22Rv1 (cell line): ENCODE results near the gene CLMN.

Experiments used
- H3K27ac ChIP-seq: fragments of 450-650 bp; 2 replicates; pipeline ENCODE4 v1.5.1; 2017
- CTCF ChIP-seq: fragments of 450-650 bp; IDR thresholded peaks from 2 replicates; pipeline ENCODE4 v1.5.1; 2017; ENCODE audit warnings: mild to moderate bottlenecking
- ZFX ChIP-seq: fragments of 450-650 bp; IDR thresholded peaks from 2 replicates; pipeline ENCODE4 v1.6.1; 2017; ENCODE audit warnings: antibody characterized with exemption, borderline replicate concordance

CLMN gene

DNA sequence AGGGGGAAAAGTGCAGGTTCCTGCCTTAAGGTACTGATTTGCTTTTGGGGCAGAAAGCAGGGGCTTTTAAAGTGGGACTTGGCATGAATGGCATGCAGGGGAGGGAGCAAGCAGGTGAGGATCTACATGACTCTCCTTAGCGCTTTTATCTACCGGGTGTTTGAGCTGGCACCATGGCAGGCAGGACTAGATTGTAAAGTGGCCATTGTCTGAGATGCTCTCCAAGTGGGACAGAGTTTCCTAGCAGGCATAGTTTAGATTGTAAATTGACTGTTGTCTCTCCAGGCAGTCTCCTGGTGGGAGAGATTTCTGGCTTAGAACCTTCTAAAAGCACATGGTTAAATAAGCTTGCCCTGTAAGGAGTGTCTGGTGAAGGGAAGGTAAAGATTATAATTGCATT is 157.1 kb downstream of the CLMN start:
- no peak for TF ChIP-seq CTCF
- no peak for TF ChIP-seq ZFX
- no peak overlapping the region for H3K27ac ChIP-seq

GRCh38 chr14:95157327-95158189 is 162.2 kb downstream of the CLMN start, which contains the start of gene DICER1:
Gene DICER1, minus strand, starts transcription at chr14:95157529. Its CDS starts 24,071 bp downstream, at chr14:95133458.
- peak within 1 kb of the TSS; percentile 94 for H3K27ac ChIP-seq
- TF ChIP-seq CTCF (no peak), ZFX (no peak)

- H3K27ac ChIP-seq, result peak overlapping the region; percentile 94
- no peak for TF ChIP-seq CTCF
Observed at GRCh38 chr14:95157048-95157326, 162.7 kb downstream of the CLMN start.

GRCh38 chr14:95156161-95157047 is 163.3 kb downstream of the CLMN start:
- TF ChIP-seq ZFX (no peak), CTCF (no peak)
- H3K27ac ChIP-seq, result peak overlapping the region; percentile 94

- no peak overlapping the region for H3K27ac ChIP-seq
- TF ChIP-seq ZFX (no peak), CTCF (no peak)
Observed at GRCh38 chr14:95155045-95155444, 164.7 kb downstream of the CLMN start.

DNA sequence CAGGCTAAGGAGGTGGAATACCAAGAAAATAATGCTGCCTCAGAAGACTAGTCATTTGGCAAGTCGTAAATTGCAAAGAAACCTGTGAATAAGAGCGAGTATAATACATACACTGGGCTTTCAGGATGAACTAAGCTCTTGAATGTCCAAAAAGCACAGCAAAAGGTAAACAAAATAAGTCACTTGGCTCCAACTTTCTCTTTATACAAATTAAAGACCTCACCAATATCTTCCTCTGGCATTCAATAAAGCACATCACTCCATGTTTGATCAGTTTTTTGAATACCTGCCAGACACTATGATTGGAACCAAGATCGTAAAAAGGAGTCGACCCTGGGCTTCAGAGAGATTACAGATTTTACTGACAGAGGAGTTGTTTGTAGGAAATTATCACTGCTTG is 165.8 kb downstream of the CLMN start:
- peak overlapping the region; percentile 37 for H3K27ac ChIP-seq
- no peak for TF ChIP-seq CTCF
- no peak for TF ChIP-seq ZFX

GRCh38 chr14:95151561-95151960 is 168.1 kb downstream of the CLMN start:
- H3K27ac ChIP-seq, result no peak overlapping the region
- TF ChIP-seq CTCF, result no peak
- TF ChIP-seq ZFX, result no peak
